ENCODE data around the gene KANSL3.
"Not testable (repeated sequence)": the region's sequence is repeated elsewhere in the genome, so short reads cannot be mapped to it uniquely, and the experiment has no call there.

The KANSL3 gene

DNA sequence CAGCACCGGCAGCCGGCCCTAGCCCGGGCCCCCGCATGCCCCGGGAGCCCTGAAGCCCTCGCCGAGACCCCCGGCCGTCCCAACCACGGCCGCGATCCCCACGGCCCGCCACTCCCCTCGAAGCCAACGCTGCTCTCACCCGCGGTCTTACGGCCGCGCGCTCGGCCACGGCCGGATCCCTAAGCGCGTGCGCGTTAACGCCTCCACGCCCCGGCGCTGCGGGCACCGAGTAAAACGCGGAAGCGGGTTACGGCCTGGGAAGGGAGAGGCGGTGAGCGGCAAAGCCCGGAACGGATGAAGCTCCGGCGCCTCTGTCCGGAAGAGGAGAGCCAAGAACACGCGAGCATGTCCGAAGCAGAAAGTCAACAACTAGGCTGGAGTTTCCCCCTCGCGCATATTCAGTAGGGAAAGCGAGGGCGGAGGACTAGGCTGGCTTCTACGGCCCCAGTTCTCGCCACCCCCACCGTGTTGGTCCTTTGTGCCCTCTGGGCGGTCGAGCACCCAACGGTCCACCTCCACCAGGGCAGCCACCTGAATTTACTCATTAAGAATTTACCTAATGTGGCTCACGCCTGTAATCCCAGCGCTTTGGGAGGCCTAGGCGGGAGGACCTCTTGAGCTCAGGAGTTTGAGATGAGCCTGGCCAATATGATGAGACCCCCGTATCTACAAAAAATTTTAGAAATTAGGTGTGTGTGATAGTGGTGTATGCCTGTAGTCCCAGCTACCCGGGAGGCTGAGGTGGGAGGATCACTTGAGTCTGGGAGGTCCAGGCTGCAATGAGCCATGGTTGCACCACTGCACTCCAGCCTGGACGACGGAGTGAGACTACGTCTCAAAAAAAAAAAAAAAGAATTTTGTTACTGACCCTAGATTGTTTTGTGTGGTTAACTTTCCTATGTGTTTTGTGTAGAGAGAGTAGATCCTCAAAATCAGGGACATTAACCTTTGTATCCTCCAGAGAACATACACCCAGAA is at the start of gene KANSL3:
KANSL3 (minus strand) TSS at position 169 of the 978 bp plus-strand sequence. CDS start 1,177 bp downstream, outside the sequence.
- peak; percentile 83 for TF ChIP-seq POLR2A (IDR thresholded peaks at IDR 0.05; ENCODE audit: low read length)
- no peak for TF ChIP-seq GATA1 (IDR thresholded peaks at IDR 0.05; ENCODE audit: low read depth, low read length)
- peak; percentile 94 to 97 for DNase-seq

DNA sequence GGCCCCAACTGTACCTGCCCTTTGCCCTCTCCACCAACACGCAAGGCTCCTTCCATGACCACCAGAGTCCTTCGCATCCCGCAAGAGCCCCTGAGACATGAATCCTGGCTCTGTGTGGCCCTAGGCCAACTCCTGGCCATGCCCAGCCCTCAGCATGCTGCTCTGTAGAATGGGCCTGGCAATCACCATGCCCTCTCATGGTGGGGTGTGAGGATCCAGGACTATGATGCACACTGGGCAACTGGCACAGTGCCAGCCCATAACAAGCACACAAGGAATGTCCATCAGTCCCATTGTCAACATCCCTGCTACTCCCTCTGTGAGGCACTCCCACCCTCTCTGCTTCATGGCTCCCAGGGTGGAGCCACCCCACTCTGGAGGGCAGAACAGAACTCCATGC is 49.2 kb upstream of the KANSL3 start:
- TF ChIP-seq GATA1 (IDR thresholded peaks at IDR 0.05; ENCODE audit: low read depth, low read length), result no peak
- no peak for TF ChIP-seq POLR2A (IDR thresholded peaks at IDR 0.05; ENCODE audit: low read length)
- no peak for DNase-seq

DNA sequence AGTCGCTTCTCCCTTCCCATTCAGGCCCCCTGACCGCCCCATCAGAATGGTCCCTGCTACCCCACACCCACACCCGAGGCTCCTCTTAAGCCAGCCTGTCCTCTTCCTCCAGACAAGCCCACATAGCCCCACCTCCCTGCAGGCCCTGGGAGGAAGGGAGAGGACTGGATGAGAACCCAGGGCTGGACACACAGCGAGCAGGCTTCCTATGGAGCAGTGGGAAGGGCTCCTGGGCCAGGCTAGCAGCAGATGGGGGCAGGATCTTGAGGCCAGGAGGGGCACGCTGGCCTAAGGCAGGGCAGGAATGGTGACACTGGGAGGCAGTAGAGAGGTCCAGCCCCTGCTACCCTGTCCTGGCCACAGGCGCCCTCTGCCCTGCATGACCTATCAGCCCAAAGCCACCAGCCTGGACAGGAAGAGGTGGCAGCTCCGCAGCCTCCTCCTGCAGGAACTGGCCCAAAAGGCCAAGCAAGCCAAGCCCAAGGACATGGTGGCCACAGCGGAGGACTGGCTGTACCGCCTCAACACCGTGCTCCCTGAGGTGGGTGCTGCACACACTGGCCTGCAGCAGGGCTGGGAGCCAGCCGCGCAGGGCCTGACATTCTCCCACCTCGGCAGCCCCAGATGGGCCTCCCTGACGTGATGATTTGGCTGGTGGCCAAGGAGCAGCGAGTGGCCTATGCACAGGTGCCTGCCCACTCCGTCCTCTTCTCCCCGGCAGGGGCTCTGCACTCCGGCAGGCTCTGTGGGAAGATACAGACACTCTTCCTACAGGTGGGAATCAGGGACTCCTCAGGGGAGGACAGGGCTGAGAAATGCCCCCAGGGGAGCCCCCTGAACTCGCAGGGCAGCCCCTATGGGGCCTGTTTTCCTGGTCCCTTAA is 47.7 kb upstream of the KANSL3 start:
- DNase-seq, result no peak
- TF ChIP-seq GATA1 (IDR thresholded peaks at IDR 0.05; ENCODE audit: low read depth, low read length), result no peak
- no peak for TF ChIP-seq POLR2A (IDR thresholded peaks at IDR 0.05; ENCODE audit: low read length)

DNA sequence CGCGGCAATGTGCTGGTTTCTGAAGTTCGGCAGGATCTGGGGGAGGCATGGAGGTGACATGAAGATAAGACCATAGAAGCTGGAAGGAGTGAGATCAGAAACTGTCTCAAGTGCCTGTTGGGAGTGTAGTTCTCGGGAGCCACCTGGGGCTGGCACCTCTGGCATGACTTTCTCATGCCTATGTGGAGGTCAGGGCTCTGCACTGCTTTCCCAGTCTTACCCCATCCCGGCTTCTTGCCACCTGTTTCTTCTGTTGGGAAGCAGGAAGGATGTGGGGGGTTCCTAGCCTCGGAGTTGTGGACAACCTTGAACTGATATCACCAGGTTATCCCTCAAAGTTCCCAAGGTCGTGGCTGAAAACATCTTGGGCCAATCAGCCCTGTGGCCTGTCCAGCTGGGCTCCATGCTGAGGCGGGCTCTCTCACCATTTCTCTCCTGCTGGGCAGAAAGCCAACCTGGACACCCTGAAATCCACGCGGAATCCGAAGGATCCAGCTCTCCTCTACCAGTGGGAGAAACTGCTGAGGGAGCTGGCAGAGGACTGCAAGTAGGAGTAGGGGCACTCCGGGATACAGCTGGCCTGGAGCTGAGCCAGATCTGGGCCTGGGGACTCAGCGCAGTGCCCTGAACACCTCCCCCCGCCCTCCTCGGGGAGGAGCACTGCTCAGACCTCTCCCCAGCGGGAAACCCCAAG is 46.9 kb upstream of the KANSL3 start:
- no peak for TF ChIP-seq GATA1 (IDR thresholded peaks at IDR 0.05; ENCODE audit: low read depth, low read length)
- no peak for TF ChIP-seq POLR2A (IDR thresholded peaks at IDR 0.05; ENCODE audit: low read length)
- DNase-seq, result no peak

DNA sequence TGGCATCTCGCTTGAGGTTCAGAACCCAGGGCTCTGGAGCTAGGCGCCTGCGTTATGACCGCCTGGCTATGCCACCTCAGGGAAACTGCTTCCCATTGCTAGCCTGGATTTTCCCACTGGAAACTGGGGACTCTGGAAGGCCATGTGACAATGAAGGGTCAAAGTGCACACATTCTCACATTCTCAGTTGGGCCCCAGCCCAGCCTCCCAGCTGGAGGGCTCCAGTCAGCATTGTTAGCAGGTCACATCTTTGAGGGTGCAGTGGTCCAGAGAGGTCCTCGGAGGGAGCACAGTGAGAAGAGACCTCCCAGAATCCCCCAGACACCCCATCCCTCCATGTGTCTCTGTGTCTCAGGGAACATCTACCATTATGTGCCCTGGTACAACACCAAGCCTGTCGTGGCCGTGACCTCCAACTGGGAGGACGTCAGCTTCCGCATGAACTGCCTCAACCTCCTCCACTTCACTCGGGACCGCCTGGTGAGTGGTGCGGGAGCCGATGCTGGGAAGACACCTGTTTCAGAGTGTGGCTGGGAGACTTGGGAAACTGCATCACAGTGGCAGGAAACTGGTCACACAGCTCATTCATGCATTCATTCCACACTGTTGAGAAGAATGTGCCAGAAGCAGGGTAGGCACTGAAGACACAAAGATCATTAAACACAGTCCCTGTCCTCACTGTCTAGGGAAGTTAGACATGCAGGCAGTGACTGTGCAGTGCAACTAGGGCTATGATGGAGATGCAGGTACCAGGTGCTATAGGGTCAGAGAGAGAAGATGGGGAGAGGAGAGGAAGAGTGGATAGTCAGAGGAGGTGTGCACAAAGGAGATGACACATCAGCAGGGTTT is 46.1 kb upstream of the KANSL3 start:
- DNase-seq, result no peak
- TF ChIP-seq GATA1 (IDR thresholded peaks at IDR 0.05; ENCODE audit: low read depth, low read length), result no peak
- TF ChIP-seq POLR2A (IDR thresholded peaks at IDR 0.05; ENCODE audit: low read length), result no peak

DNA sequence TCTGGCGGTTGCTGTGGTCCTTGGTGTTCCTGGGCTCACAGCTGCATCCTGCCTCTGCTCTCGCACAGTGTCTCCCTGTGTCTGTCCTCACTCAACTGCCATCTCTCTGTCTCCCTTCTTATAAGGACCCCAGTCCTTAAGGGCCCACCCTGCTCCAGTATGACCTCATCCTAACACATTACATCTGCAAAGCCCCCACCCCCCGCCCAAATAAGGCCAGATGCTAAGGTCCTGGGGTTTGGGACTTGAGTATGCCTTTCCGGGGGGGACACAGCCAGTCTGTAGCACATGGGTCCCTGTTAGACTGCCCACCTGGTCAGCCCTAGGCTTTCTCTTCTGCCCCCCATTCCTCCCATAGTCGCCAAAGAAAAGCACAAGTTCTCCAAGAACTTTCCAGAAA is 45.2 kb upstream of the KANSL3 start:
- DNase-seq, result no peak
- no peak for TF ChIP-seq GATA1 (IDR thresholded peaks at IDR 0.05; ENCODE audit: low read depth, low read length)

DNA sequence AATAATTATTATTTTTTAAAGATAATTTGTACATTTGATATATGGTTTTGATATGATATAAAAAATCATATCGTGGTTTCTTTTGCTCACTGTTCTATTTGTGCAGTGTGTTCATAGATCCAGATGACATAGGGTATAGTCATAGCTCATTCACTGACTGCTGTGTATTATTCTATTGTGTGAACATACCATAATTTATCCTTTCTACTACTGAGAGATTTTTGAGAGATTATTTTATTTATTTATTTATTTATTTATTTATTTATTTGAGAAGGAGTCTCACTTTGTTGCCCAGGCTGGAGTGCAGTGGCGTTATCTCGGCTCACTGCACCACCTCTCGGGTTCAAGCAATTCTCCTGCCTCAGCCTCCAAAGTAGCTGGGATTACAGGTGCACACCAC is 43.4 kb upstream of the KANSL3 start:
- DNase-seq, result no peak
- TF ChIP-seq GATA1 (IDR thresholded peaks at IDR 0.05; ENCODE audit: low read depth, low read length), result no peak

DNA sequence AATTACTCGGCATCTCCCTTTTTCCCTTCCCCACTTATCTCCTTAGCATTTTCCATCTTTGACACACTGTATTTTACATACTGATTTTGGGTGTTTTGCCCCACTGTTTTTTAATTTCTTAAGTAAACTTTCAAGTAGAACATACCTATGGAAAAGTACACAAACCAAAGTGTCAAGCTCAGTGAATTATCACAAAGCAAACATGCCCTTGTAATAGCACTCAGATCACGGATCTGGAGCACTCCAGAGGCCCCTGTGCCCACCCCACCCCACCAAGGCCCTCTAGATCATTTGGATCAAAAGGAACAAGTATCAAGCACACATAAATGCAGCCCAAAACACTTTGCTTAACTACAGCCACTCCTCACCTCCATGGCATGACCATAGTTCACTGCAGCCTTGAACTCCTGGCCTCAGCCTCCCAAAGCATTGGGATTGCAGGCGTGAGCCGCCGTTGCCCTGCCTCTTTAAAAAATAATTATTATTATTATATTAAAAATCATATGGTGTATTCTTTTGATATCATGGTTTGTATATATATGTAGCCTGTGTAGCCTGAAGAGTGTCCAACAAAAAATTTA is 42.5 kb upstream of the KANSL3 start:
- DNase-seq, result no peak

DNA sequence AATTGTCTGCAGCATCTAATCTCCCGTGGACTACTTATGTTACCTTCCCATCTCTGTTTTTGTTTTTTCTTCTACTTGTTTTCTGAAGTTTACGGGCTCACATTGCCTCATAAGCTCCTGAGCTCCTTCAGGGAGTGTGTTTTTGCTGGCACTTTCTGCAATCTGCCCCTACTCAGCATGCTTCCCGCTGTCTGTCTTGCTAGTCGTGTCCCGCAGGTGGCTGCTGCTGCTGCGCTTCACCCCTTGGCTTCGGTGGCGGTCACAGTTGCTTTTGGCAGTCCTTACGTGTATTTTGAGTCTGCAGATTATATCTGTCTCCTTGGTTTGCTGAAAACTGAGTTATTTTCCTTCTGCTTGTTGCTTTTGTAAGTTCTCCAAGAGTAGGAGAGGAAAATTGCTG is 41.7 kb upstream of the KANSL3 start:
- no peak for DNase-seq
- no peak for TF ChIP-seq POLR2A (IDR thresholded peaks at IDR 0.05; ENCODE audit: low read length)
- TF ChIP-seq GATA1 (IDR thresholded peaks at IDR 0.05; ENCODE audit: low read depth, low read length), result no peak

More for the DNA sequence above, 42.5 kb upstream of the KANSL3 start:
- TF ChIP-seq POLR2A (IDR thresholded peaks at IDR 0.05; ENCODE audit: low read length) (no peak), GATA1 (IDR thresholded peaks at IDR 0.05; ENCODE audit: low read depth, low read length) (no peak)

DNA sequence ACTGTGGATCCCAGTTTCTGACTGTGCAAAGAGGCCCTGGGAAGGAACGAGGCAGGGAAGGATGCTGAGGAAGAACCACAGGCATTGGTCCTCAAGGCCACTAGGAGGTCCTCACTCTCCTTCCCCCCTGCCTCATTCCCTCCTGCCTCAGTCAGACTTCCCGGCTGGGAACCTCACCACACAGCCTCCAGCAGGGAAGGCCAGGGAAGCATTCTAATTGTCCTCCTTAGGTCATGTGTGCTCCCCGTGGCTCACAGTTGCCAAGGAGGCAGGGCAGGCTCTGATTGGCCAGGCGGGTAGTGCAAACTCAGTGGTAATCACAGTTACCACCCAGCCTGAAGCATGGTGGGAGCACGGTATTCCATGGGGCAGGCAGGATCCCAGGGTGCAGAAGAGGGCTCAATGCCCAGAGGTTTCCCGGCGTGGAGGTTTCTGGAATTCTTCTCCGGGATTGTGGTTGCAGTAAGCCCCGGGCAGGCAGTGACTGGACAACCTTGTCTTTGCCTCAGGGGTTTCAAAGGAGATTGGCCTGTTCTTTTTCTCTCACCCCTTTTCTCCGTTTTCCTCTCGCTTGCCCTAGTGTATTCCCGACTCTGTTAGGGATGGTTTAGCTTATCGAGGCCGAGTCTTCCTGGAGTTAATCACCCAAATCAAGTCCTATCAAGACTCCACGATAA is 31.6 kb upstream of the KANSL3 start:
- no peak for TF ChIP-seq POLR2A (IDR thresholded peaks at IDR 0.05; ENCODE audit: low read length)
- TF ChIP-seq GATA1 (IDR thresholded peaks at IDR 0.05; ENCODE audit: low read depth, low read length), result no peak

DNA sequence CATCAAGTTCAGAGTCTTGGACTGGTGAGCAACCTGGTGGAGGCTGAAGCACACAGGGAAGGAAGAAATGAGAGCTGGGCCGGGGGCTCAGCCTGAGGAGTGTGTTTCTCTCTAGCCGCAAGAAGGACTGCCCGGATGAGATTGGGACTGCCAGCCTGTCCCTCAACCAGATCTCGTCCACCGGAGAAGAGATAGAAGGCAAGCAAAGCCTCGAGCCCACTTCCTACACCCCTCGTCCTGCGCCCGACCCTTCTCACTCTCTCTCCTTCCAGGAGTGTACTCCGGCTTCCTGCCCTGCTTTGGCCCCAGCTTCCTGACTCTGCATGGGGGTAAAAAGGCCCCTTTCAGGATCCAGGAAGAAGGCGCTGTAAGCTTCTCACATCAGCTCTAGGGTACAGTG is 30.7 kb upstream of the KANSL3 start:
- TF ChIP-seq GATA1 (IDR thresholded peaks at IDR 0.05; ENCODE audit: low read depth, low read length), result no peak
- no peak for TF ChIP-seq POLR2A (IDR thresholded peaks at IDR 0.05; ENCODE audit: low read length)
- DNase-seq, result no peak

More for the DNA sequence above, 31.6 kb upstream of the KANSL3 start:
- DNase-seq, result no peak

DNA sequence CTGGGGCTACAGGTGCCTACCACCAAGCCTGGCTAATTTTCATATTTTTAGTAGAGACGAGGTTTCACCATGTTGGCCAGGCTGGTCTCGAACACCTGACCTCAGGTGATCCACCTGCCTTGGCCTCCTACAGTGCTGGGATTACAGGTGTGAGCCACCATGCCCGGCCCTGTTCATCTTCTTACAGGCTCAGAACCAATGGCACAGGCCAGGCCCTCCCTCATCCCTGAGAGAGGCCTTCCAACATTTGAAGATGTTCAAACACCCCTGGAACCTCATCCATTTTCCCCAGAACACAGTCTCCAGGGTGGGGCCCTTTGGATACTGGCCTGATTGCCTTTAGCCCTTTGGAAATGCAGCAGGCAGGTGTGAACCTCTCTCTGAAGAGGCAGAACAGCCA is 27.6 kb upstream of the KANSL3 start:
- not testable (repeated sequence) for DNase-seq

All from erythroblast (primary cell).